Activated CD8-positive, alpha-beta memory T cell treated with anti-CD3 and anti-CD28 coated beads, Interleukin-2, amount 50 U/mL, for 1 hour (primary cell): Measurements from ENCODE around the gene REPS1.
"Not testable (repeated sequence)": the region's sequence is repeated elsewhere in the genome, so short reads cannot be mapped to it uniquely, and the experiment has no call there.

ENCODE experiments used
- DNase-seq: peaks from one replicate; pipeline ENCODE4 v3.0.0-alpha.2; 2020; ENCODE audit errors: extremely low read depth

Gene REPS1

DNA sequence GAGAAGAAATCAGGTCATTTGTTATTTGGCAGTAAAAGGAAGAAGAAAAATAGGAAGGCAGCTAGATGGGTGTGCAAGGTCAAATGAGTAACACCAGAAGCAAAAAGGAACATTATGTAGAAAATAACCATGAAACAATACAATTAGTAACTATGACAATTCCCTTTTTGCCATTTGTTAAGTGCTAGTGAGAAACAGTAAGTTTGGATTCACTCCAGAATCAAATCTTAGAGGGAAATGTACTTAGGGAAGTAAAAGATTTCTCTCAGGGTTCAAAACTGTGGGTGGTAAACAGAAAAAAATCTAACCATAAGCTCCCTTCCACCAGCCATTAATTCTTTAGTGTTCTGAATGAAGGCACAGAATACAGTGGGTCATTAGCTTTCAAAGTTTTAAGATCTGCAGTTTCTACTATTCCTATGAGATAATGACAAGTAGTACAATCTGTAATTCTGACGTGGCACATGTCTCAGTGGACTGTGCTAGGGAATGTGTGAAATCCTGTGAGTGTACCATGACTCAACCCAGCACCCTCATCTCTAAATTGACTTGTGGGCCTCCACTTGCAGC is 17.1 kb downstream of the REPS1 start:
- no peak for DNase-seq

DNA sequence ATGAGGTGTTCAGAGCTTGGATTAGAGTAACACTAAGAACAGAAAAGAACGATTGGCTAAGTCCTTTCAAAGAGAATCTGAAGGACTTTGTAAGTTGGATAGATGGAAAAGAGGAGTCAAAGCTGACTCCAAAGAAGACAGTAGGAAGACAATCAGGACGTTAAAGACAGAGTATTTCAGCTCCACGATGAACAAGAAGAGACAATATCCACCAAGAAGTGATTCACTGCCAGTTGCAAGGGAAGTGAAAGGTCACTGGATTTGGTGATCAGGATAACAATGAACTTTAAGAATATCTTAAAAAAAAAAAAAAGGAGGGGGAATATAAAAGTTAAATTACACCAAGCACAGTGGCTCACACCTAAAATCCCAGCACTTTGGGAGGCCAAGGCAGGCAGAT is 17.9 kb downstream of the REPS1 start:
- no peak for DNase-seq

DNA sequence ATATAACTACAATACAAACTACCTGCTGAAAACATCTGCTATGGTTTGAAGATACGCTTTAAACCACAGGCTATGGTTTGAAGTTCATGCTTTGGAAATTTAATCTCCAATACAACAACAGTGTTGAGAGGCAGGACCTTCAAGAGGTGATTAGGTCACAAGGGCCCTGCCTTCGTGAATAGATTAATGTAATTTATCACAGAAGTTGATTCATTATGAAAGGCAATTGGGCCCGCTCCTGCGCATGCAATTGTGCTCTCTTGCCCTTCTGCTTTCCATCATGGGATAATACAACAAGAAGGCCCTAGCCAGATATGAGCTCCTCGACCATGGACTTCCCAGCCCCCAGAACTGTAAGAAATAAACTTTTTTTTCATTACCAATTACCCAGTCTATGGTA is 21.2 kb downstream of the REPS1 start:
- no peak for DNase-seq

DNA sequence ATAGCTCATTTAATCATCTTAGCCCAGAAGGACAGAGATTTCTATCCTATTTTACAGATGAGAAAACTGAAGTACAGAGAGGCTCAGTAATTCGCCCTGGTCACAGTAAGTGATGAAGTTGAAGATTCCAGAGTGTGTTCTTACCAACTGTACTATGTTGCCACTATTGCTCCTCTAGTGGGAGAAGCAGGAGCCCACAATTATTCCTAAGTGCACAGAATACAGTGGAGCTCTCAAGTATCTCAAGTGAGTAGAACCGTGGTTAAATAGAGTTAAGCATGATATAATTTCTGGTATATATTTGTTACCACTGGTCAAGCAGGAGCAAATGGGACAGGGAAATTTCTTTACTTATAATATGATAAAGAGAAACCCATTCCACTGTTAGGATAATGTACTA is 22.1 kb downstream of the REPS1 start:
- no peak for DNase-seq

DNA sequence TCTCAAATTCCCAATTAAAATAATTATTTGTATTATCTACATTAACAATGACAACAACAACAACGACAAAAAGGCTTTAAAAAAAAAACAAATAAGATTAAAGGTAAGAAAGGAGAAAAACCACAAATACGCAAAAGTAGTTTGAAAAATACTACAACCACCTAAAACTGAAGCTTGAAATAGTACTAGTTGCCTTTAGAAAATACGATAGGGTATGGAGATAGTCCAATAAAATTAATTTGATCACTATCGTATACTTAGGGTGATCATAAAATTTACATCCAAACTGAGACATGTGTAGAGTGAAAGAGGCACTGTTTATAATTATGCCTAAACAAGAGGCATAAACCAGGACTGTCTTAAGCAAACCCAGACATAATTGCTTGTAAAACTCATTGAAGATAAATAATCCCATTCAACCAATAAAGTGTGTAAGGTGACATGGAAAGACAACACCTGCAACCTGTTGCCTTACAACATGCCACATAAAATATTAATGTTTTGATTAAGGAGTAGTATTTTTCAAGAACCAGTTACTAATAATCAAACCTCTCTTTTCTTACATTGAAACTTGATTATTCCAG is 22.7 kb downstream of the REPS1 start:
- DNase-seq = no peak

DNA sequence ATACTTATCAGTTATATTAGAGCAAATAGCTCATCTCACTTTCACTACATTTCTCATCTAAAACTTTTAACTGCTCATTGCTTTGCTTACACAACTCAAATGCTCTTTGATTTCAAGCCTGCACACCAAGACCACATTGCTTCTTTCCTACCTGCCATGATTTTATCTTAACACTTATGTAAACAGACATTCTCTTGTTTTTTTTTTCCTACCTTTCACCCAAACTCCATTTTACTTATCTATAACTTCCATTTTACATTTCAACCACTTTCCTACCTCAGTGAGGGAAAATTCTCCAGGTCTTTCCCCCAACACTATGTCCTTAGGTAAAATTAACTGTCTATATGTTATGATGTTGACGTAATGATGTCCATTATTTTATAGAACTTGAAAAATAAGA is 24.0 kb downstream of the REPS1 start:
- no peak for DNase-seq

DNA sequence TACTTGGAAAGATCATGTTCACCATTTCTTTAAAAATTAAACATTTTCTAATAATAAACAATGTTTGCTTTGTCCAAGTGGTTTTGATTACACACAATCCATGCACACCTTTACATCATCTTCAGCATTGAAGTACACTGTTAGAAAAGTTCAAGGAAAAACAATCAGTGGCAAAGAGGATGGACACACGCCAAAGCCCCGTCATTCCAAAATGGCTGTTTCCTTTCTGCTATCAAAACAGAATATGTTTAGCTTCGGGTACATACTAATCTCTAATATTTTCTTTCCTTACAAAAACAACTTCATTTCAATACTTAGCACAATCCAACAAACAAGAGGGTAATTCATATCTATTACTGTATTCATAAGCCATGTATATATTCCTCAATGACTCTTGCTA is 24.5 kb downstream of the REPS1 start:
- no peak for DNase-seq

DNA sequence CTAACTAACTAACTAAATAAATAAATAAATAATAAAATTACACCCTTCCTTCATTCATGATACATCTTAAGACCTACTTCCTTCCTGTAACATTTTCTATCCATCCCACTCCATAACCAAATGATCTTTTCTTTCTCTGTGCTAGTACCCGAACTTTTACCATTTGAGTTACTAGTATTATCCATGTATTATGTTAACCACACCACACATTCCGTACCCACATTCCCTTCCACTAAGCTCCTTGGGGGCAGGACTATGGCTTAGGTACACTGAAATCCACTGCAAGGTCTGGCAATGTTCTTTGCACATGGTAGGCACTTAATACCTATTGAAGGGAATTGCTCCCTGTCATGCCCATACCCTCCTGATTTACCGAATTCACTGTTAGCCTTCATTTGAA is 24.9 kb downstream of the REPS1 start:
- DNase-seq = no peak

DNA sequence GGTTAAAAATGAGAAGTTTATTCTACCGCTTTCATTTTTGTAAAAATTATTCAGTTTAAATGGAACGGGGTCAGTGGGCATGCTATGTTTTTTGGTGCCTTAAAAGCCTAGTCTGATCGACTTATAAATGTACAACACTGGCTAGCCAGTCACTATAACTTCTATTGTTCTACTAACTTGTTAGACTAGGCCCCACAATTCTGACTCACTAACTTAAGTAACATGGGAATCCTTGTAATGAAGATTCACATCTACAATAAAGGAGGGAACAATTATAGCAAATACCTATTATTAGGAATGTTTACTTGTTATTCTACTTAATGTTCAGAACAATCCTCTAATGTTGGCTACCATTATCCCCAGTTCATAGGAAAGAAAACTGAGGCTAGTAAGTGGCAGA is 28.5 kb downstream of the REPS1 start:
- no peak for DNase-seq

DNA sequence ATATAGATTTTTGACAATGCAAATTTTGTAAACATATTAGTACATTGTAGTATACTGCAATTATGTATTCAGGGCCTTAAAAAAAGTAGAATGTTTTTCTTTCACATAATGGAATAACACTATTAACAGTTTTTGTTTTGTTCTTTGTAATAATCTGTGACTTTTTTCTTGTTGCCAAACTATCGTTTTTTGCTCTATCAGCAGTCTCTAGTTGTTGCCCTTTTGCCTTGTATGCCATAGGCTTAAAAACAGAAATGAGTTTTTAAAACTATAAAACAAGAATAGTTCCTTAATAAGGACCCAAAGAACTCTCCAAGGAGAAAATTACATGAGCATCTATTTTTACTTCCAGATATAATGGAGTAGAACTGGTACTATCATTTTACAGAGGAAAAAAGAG is 29.5 kb downstream of the REPS1 start:
- no peak for DNase-seq

DNA sequence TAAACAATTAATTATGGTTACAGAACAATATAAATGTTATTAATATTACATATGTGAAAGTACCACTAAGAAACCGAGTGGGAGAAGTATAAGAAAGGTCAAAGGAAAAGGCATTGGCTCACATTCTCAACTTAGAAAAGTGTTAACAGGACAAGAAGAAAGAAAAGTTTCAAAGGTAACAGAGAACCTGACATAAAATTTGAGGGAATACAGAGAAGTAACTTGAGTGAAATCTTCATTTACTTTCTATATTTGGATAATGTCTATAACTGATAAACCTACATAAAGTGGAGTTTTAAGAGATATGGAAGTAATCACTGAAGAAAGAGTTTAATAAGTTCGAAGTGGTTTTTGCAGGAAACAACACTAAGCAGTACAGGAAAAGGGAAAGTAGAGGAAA is 30.1 kb downstream of the REPS1 start:
- no peak for DNase-seq

DNA sequence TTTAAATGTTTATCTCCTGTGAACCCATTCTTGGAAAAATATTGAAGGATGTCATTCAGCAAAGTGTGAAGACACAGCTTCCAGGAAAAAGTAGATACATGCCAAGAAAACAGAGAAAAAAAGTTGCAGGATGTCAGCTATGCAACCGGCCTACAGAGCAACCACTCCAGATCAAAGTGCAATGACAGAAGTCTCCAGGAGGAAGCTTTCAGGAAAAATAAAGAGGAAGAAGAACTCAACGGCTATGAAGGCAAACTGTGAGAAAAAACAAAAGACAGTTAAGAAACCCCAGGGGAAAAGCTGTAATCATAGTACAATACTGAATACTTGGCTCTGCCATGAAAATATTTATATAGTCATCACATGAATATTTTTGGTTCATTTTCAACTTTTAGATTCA is 30.6 kb downstream of the REPS1 start:
- no peak for DNase-seq

DNA sequence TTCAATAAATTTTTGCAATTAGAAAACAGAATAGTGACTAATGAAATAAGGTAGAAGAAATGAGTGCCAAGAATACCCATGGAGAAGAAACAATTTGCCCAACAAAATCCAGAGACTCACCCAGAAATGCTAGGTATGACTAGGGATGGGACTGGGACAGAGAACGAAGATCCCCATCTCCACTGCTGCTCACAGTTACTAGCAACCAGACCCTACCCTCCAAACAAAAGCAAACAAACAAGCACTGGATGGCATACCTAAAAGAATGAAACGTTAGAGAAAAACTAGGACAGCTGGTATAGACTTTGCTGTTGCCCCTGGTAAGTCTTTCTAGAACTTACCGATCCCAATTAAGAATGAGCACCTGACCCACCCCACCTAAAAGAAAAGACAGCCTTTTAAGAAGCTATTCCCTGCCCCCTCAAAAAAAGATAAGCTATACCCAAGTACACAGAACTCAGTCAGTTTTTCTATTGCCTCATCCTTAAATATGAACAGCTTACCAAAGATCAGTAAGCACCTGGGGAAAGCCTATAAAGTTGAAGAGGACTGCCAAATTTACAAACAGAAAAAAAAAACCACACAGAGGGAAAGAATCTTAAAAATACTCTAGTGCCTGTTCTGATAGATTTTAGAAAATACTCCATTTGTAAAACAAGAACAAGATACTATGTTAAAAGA is 31.7 kb downstream of the REPS1 start:
- DNase-seq = no peak

DNA sequence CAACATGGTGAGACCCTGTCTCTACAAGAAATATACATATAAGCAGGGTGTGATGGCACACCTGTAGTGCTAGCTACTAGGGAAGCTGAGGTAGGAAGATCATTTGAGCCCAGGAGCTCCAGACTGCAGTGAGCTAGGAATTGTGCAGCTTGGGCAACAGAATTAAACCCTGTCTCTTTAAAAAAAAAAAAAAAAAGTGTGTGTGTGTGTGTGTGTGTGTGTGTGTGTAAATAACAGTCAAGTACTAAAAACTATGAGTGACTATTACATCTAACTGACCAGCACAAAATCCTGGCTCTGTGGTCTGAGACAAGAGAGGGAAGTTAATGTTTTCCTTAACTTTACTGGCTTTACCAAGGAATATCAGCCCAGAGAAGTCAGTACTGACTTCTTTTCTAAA is 32.8 kb downstream of the REPS1 start:
- no peak for DNase-seq

DNA sequence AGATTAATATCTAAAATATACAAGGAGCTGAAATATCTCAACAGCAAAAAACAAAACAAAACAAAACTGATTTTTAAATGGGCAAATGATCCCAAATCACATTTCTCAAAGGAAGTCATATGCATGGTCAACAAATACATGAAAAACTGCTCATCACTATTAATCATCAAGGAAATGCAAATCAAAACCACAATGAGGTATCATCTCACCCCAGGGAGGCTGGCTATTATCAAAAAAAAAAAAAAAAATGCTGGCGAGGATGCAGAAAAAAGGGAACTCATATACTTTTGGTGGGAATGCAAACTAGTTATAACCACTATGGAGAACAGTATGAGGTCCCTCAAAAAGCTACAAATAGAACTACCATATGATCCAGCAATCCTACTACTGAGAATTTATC is 34.6 kb downstream of the REPS1 start:
- DNase-seq = no peak

DNA sequence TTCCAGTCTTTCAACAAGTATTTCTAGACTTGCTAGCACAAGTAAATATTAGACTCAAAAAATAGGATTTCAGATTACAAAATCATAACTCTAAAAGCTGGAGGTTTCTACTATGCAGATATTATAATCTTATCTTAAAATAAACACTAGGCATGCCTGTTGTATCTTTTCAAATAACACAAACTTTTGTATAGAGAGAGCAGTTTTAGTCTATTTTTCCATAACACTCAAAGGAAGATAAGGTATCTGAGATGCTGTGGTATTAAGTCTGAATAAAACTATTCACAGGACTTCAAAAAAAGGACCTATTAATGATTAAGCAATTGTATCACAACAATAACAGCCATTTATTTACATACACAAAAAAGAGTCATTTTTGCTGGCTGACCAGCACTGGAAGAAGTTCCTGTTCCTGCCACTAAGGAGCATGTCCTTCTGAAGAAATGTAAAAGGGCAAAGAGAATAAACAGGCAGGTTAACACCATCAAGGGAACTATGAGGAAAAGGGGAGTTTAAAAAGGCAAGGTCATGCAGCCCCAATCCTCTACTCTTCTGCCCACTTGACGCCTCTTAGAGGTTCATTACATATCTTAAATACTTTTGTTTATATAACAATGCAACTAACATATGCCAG is 39.4 kb downstream of the REPS1 start:
- DNase-seq = no peak

DNA sequence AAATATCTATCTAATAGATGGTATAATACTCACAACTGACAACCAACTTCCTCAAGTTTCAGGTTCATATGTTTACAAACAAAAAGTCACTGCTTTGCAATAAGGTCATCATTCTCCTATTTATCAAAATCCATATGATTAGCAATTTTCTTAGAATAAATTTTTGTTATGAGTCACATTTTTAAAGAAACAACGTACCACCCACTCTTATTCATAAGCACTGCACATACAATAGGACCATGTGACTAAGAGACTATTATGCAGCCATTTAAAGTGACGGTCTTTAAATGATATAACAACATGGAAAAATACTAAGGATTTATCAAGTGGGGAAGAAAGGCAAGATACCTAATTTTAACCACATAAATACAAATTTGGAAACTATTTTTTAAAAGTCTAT is 40.0 kb downstream of the REPS1 start:
- no peak for DNase-seq

DNA sequence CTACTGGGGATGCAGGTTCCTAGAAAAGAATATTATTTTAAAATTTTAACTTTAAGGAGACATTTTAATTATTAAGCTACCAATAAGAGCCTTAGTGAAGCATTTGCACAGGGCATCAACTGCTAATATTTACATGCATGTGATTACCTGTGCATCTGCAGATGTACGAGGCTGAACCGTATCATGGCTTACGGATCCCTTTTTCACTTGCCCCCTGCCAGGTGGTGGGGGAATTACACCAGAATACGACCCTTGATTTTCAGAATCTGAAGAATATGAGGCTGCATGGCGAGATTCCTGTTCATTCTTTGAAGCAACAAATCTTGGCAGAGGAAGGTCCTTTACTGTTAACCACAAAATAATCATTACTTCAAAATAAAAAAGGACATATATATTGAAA is 42.7 kb downstream of the REPS1 start:
- no peak for DNase-seq

DNA sequence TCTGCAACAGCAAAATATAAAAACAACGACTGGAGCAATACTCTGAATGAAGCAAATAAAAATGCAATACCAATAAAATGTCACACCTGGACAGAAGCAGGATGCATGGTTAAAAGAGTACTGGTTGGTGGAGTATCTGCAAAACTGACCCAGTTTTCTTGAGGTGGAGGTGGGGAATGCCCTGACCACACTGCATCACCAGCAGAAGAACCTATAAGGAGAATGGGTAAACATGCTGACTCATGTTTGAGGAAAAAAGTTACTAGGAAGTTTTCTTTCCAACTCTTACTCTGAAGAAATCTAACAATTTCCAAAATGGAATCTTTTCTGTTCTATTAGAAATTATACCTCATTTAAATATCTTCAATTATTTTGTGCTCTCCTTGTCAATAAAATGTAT is 43.6 kb downstream of the REPS1 start:
- DNase-seq = no peak

DNA sequence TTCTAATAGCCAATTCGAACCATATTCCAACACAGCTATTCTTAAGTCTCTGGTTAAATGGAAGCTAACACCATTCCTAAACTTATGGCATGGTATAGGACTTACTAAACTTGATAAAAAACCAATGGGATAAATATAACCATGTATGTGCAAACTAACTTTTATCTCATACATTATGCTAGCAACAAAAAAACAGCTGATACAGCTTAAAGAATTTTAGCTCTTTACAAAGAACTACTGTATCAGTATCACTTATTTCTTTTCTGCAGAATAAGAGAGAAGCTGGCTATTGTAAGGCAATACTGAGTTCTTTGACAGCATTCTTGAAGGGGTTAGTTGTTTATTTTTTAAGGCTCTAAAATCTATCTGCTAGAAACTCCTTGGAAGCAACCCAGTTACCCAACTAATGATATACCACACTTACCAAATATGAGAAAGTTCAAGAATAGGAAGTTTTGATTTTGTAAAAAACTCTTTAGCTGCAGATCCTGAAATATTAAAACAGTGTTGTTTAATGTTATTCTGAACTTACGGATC is 44.9 kb downstream of the REPS1 start:
- DNase-seq = no peak

DNA sequence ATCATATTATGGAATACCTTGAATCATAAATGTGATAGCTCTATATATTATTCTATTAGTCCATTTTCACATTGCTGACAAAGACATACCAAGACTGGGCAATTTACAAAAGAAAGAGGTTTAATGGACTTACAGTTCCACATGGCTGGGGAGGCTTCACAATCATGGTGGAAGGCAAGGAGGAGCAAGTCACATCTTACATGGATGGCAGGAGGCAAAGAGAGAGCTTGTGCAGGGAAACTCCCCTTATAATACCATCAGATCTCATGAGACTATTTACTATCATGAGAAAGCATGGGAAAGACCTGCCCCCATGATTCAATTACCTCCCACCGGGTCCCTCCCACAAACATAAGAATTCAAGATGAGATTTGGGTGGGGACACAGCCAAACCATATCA is 51.2 kb downstream of the REPS1 start:
- not testable (repeated sequence) for DNase-seq

DNA sequence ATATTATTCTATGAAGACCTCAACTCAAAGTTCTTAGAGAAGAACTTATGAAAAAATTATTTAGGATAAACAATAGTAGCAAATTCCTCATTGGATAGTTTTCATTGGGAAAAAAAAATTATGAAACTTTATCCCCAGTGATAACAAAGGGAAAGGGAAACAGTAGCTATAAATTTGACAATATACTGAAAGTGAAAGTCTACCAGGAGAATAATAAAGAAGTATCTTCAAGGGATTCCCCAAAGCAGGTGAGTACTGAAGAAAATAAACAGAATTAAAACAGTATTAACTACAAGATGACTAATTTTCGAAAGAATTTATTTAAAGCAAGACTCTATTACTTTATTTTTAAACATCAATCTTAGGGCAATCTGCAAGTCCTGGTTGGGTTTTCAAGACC is 56.4 kb downstream of the REPS1 start:
- DNase-seq = no peak

DNA sequence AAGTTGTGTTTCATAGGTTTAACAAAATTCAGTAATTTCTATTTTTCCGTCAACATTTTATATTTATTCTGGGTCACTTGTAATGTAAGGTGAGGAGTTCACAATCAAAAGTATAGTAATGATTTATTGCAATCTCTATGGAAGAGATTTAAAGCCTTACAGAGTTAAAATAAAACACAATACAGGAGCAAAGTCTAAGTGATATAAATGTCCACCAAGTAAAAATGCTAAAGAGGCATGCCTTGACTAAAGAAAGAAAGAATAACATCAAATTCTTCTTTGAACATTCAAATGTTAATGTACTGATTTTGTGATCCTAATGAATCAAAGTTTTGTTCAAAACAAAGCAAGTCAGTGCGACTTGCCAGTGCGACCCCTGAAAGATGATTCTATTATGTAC is 61.5 kb downstream of the REPS1 start:
- DNase-seq = no peak
